H1 (cell line): ENCODE measurements around the gene GABRG2. TPM values are rescaled to one million over a fixed set of nuclear protein-coding genes. Genes with fewer than 3 reads are reported as not detected.

Experiments
- CTCF ChIA-PET: fragments of 300-600 bp; sonication (Branson Sonifier 250); formaldehyde crosslinking; loops from one replicate; lab custom pipeline; 2021; ENCODE audit not compliant: partially characterized antibody; lab: Charles Lee
- POLR2A ChIA-PET: fragments of 300-600 bp; sonication (Branson Sonifier 250); formaldehyde crosslinking; loops from one replicate; lab custom pipeline; 2021; ENCODE audit warnings: inconsistent platforms; ENCODE audit not compliant: partially characterized antibody; lab: Charles Lee
- DNase-seq, 2 experiments: peaks; one replicate each; pipeline versions ENCODE4 v3.0.0 to v3.0.0-alpha.2; 2010 to 2022; ENCODE audit warnings: low spot score in 2 of 2, low read depth in 1 of 2, mixed read lengths in 1 of 2
- FAIRE-seq: peaks from 2 replicates; lab custom pipeline; 2011; peaks lifted over from hg19 to GRCh38; lab: Jason Lieb, UNC
- H2AFZ ChIP-seq: 2 replicates; pipeline ENCODE4 v1.8.1; 2012; ENCODE audit warnings: low read length, inconsistent platforms
- H2AK5ac ChIP-seq: 2 replicates; pipeline ENCODE4 v1.6.1; 2013; ENCODE audit warnings: low read depth, low read length
- H2BK120ac ChIP-seq: replicated peaks from 2 replicates; pipeline ENCODE3; 2013; ENCODE audit warnings: low read depth, low read length, inconsistent platforms
- H2BK12ac ChIP-seq: 2 replicates; pipeline ENCODE4 v1.6.1; 2013; ENCODE audit warnings: low read depth, low read length
- H2BK15ac ChIP-seq: 2 replicates; pipeline ENCODE4 v1.6.1; 2013; ENCODE audit warnings: low read length
- H2BK20ac ChIP-seq: 2 replicates; pipeline ENCODE4 v1.6.1; 2013; ENCODE audit warnings: low read length
- H2BK5ac ChIP-seq: 2 replicates; pipeline ENCODE4 v1.6.1; 2013; ENCODE audit warnings: low read depth, low read length
- H3K14ac ChIP-seq: 2 replicates; pipeline ENCODE4 v1.6.1; 2013; ENCODE audit warnings: inconsistent platforms; ENCODE audit not compliant: insufficient read length
- H3K18ac ChIP-seq: 2 replicates; pipeline ENCODE4 v1.6.1; 2013; ENCODE audit warnings: low read length; ENCODE audit errors: extremely low read depth
- H3K23ac ChIP-seq: 2 replicates; pipeline ENCODE4 v1.6.1; 2013; ENCODE audit warnings: inconsistent platforms; ENCODE audit not compliant: insufficient read length
- H3K23me2 ChIP-seq: 2 replicates; pipeline ENCODE4 v1.6.1; 2013; ENCODE audit warnings: low read depth, low read length
- H3K27ac ChIP-seq: 2 replicates; pipeline ENCODE4 v1.6.1; 2011; ENCODE audit warnings: low read depth, low read length, inconsistent platforms
- H3K27me3 ChIP-seq, 4 experiments: replicated peaks in 1 of 4; 1 replicate in 1 of 4; 2 replicates in 3 of 4; pipeline versions ENCODE4 v1.6.1 to v1.8.1; 2011 to 2013; ENCODE audit warnings: low read length in 3 of 4, mild to moderate bottlenecking in 3 of 4, inconsistent platforms in 2 of 4, mixed read lengths in 2 of 4, moderate library complexity in 1 of 4; ENCODE audit not compliant: control insufficient read depth in 3 of 4, insufficient read depth in 3 of 4; ENCODE audit errors: extremely low read depth in 1 of 4
- H3K36me3 ChIP-seq, 4 experiments: 2 replicates each; pipeline versions ENCODE4 v1.6.1 to v1.8.1; 2011 to 2013; ENCODE audit warnings: mild to moderate bottlenecking in 4 of 4, low read length in 3 of 4, moderate library complexity in 2 of 4, control low read depth in 1 of 4, inconsistent platforms in 1 of 4; ENCODE audit not compliant: insufficient read depth in 4 of 4, control insufficient read depth in 2 of 4
- H3K4ac ChIP-seq: replicated peaks from 2 replicates; pipeline ENCODE3; 2013; ENCODE audit warnings: low read length, low read depth, mixed read lengths, inconsistent platforms; ENCODE audit not compliant: insufficient read length
- H3K4me1 ChIP-seq, 4 experiments: replicated peaks in 1 of 4; 1 replicate in 1 of 4; 2 replicates in 3 of 4; pipeline versions ENCODE4 v1.6.1 to v1.8.1; 2011 to 2013; ENCODE audit warnings: low read length in 3 of 4, inconsistent platforms in 2 of 4, mixed read lengths in 1 of 4; ENCODE audit not compliant: insufficient read depth in 4 of 4, control insufficient read depth in 3 of 4
- H3K4me2 ChIP-seq, 2 experiments: 2 replicates each; pipeline versions ENCODE4 v1.6.1 to v1.8.1; 2011 to 2013; ENCODE audit warnings: low read depth in 2 of 2, low read length in 2 of 2, control low read depth in 1 of 2, inconsistent platforms in 1 of 2, mild to moderate bottlenecking in 1 of 2; ENCODE audit not compliant: insufficient read depth in 1 of 2
- H3K4me3 ChIP-seq, 4 experiments: fragments of 200-600, 300-600 bp in 1 of 4; sonication (generic), shearing (Covaris generic), sonication (Bioruptor Twin) in 1 of 4; 2 replicates each; pipeline versions ENCODE4 v1.5.1 to v1.8.1; 2011 to 2016; ENCODE audit warnings: low read length in 4 of 4, low read depth in 3 of 4, control low read depth in 2 of 4, inconsistent platforms in 2 of 4, mild to moderate bottlenecking in 2 of 4, mixed read lengths in 1 of 4, moderate library complexity in 1 of 4; ENCODE audit not compliant: insufficient read depth in 2 of 4; ENCODE audit errors: extremely low read depth in 1 of 4
- H3K56ac ChIP-seq: replicated peaks from 2 replicates; pipeline ENCODE3; 2013; ENCODE audit warnings: low read depth, mild to moderate bottlenecking, mixed read lengths, low read length, inconsistent platforms; ENCODE audit not compliant: insufficient read length
- H3K79me1 ChIP-seq: 2 replicates; pipeline ENCODE4 v1.6.1; 2013; ENCODE audit warnings: low read depth, low read length, control low read depth
- H3K79me2 ChIP-seq, 2 experiments: 2 replicates each; pipeline versions ENCODE4 v1.6.1 to v1.8.1; 2012 to 2013; ENCODE audit warnings: low read length in 2 of 2, mild to moderate bottlenecking in 2 of 2, inconsistent platforms in 1 of 2; ENCODE audit not compliant: insufficient read depth in 2 of 2, control insufficient read depth in 1 of 2
- H3K9ac ChIP-seq, 4 experiments: replicated peaks in 1 of 4; 1 replicate in 1 of 4; 2 replicates in 3 of 4; pipeline versions ENCODE4 v1.6.1 to v1.8.1; 2011 to 2013; ENCODE audit warnings: low read depth in 3 of 4, low read length in 3 of 4, control low read depth in 2 of 4, mild to moderate bottlenecking in 2 of 4, moderate library complexity in 2 of 4, inconsistent platforms in 1 of 4; ENCODE audit errors: extremely low read depth in 1 of 4
- H3K9me3 ChIP-seq, 2 experiments: 2 replicates each; pipeline versions ENCODE4 v1.6.1 to v1.8.1; 2012 to 2013; ENCODE audit warnings: mild to moderate bottlenecking in 2 of 2, moderate library complexity in 2 of 2, control low read depth in 1 of 2, inconsistent platforms in 1 of 2, low read depth in 1 of 2, low read length in 1 of 2, mixed read lengths in 1 of 2; ENCODE audit not compliant: insufficient read depth in 2 of 2
- H4K20me1 ChIP-seq, 2 experiments: replicated peaks in 1 of 2; 2 replicates each; pipeline versions ENCODE3 to v1.8.1; 2011 to 2013; ENCODE audit warnings: inconsistent platforms in 2 of 2, low read length in 2 of 2, mild to moderate bottlenecking in 1 of 2; ENCODE audit not compliant: insufficient read depth in 2 of 2, control insufficient read depth in 1 of 2
- H4K5ac ChIP-seq: 2 replicates; pipeline ENCODE4 v1.6.1; 2013; ENCODE audit warnings: low read length, low read depth, mixed read lengths, inconsistent platforms; ENCODE audit not compliant: insufficient read length
- H4K8ac ChIP-seq: 2 replicates; pipeline ENCODE4 v1.8.0; 2013; ENCODE audit warnings: mild to moderate bottlenecking, moderate library complexity, low read length, inconsistent platforms; ENCODE audit not compliant: insufficient read depth; ENCODE audit errors: extremely low read depth
- H4K91ac ChIP-seq: replicated peaks from 2 replicates; pipeline ENCODE3; 2013; ENCODE audit warnings: low read length, mixed read lengths, inconsistent platforms; ENCODE audit not compliant: insufficient read length
- ATF2 ChIP-seq: IDR thresholded peaks from 2 replicates; pipeline ENCODE4 v1.6.1; 2012; ENCODE audit warnings: low read length, inconsistent platforms
- BRCA1 ChIP-seq: IDR thresholded peaks from 2 replicates; pipeline ENCODE4 v1.6.1; 2012; ENCODE audit warnings: low read depth, low read length, improper control_type of control experiment
- CBX8 ChIP-seq: fragments of 300-800, 300-1000 bp; sonication (generic); IDR thresholded peaks from 2 replicates; pipeline ENCODE4 v1.7.1; 2016; ENCODE audit warnings: low read depth, low read length, borderline replicate concordance
- CEBPB ChIP-seq: IDR thresholded peaks from 2 replicates; pipeline ENCODE4 v1.6.1; 2012; ENCODE audit warnings: low read depth, low read length
- CREB1 ChIP-seq: IDR thresholded peaks from 2 replicates; pipeline ENCODE4 v1.6.1; 2012; ENCODE audit warnings: inconsistent platforms
- CTBP2 ChIP-seq: IDR thresholded peaks from 2 replicates; pipeline ENCODE4 v1.7.0; 2011; ENCODE audit warnings: borderline replicate concordance, mild to moderate bottlenecking, moderate library complexity, mixed read lengths, low read length; ENCODE audit not compliant: insufficient read depth, insufficient read length
- GTF2F1 ChIP-seq: IDR thresholded peaks from 2 replicates; pipeline ENCODE4 v1.6.1; 2012; ENCODE audit warnings: low read depth, low read length, improper control_type of control experiment, borderline replicate concordance
- MAX ChIP-seq: IDR thresholded peaks from 2 replicates; pipeline ENCODE4 v1.6.1; 2012; ENCODE audit warnings: inconsistent platforms
- POU5F1 ChIP-seq: IDR thresholded peaks from 2 replicates; pipeline ENCODE4 v1.6.1; 2011; ENCODE audit warnings: low read depth, mild to moderate bottlenecking, low read length, moderate library complexity
- RBBP5 ChIP-seq: IDR thresholded peaks from 2 replicates; pipeline ENCODE4 v1.7.1; 2012; ENCODE audit warnings: low read depth, mild to moderate bottlenecking, inconsistent platforms, low read length, moderate library complexity, borderline replicate concordance
- SRF ChIP-seq: IDR thresholded peaks from 2 replicates; pipeline ENCODE4 v1.6.1; 2011; ENCODE audit warnings: mild to moderate bottlenecking, low read depth, low read length, moderate library complexity
- SUZ12 ChIP-seq: fragments of 200-600 bp; sonication (generic); IDR thresholded peaks from 2 replicates; pipeline ENCODE4 v1.6.1; 2012; ENCODE audit warnings: mild to moderate bottlenecking, inconsistent platforms, low read length, moderate library complexity, mixed read lengths
- WGBS, 2 experiments: shearing (Covaris generic) in 1 of 2; methylation state at CpG; one replicate each; pipeline versions ENCODE4 v1.1.6 to v1.1.7; 2013 to 2015; ENCODE audit warnings: low lambda C conversion rate in 2 of 2, mixed read lengths in 2 of 2, inconsistent platforms in 1 of 2, low coverage in 1 of 2, missing lambda C conversion rate in 1 of 2; ENCODE audit not compliant: insufficient replicate concordance in 2 of 2, insufficient coverage in 1 of 2, insufficient read length in 1 of 2; ENCODE audit errors: extremely low coverage in 1 of 2, missing lambda C conversion rate in 1 of 2; 5-methylcytosine and 5-hydroxymethylcytosine counted together
- polyA plus RNA-seq, 7 experiments: library from polyadenylated mRNA; depleted of rRNA in 3 of 7; stranded (reverse) in 5 of 7; unstranded in 2 of 7; fragments of >200 nt in 5 of 7; fragments of 200-250 nt in 2 of 7; gene quantifications; 1 replicate in 5 of 7; 2 replicates in 1 of 7; 4 replicates in 1 of 7; pipeline versions ENCODE4 v1.2.1 to v1.2.3, GENCODE V29; 2011 to 2013; ENCODE audit warnings: missing spikeins in 2 of 7, mixed read lengths in 2 of 7
- total RNA-seq: library from RNA; stranded (reverse); fragmentation: NEBNext Ultra II Directional; extraction: Animal tissue kit (Norgen Biotek cat#: 25700); gene quantifications from 2 replicates; pipeline ENCODE4 v1.2.1, GENCODE V29; 2021

Gene GABRG2
- total and polyA plus RNA-seq, 2 of the 8 experiments (the other 6 are each of a cell fraction or from before 2014, with no cell fraction given) = 2.0 to 2.8 TPM

- Histone ChIP-seq H3K14ac (no peak overlapping the region), H2BK20ac (no peak overlapping the region), H3K23me2 (no peaks in the 10 kb centered on the region), H4K8ac (no peak overlapping the region), H2BK12ac (no peak overlapping the region), H3K23ac (no peak overlapping the region), H3K56ac (no peak overlapping the region), H3K79me1 (no peaks in the 10 kb centered on the region), H3K36me3 (no peaks in the 10 kb centered on the region), H3K9me3 (no peaks in the 10 kb centered on the region), H4K91ac (no peak overlapping the region), H2AK5ac (no peak overlapping the region), H3K27me3 (no peaks in the 10 kb centered on the region), H2BK15ac (no peak overlapping the region), H3K4me2 (no peak overlapping the region), H4K20me1 (no peaks in the 10 kb centered on the region), H3K4me1 (no peaks in the 10 kb centered on the region), H2BK5ac (no peak overlapping the region), H2AFZ (no peak overlapping the region), H2BK120ac (no peak overlapping the region), H4K5ac (no peak overlapping the region), H3K9ac (no peak overlapping the region), H3K4ac (no peak overlapping the region), H3K4me3 (no peak overlapping the region), H3K79me2 (no peaks in the 10 kb centered on the region), H3K18ac (no peak overlapping the region), H3K27ac (no peak overlapping the region)
- FAIRE-seq (no peak), DNase-seq (no peak)
- no peak for TF ChIP-seq GTF2F1
- no peak for TF ChIP-seq CTBP2
- TF ChIP-seq CEBPB = no peak
- TF ChIP-seq POU5F1 = no peak
- no peak for TF ChIP-seq RBBP5
- TF ChIP-seq SUZ12 = no peak
- no peak for TF ChIP-seq CBX8
- no peak for TF ChIP-seq CREB1
- TF ChIP-seq ATF2 = no peak
- TF ChIP-seq MAX = no peak
- TF ChIP-seq SRF = no peak
- no peak for TF ChIP-seq BRCA1
- 82% methylated on average over 1 of the region's 1 CpG; no CpG with 5 or more reads in 1 of the 2 experiments for WGBS, 2 experiments
- ChIA-PET POLR2A (no interaction called here), CTCF (no interaction called here)
Observed at GRCh38 chr5:162154242-162154641, 86.7 kb downstream of the GABRG2 start.
